GM21447 (cell line): Measurements from ENCODE around the gene OGDHL.
"Not testable (repeated sequence)": the region's sequence is repeated elsewhere in the genome, so short reads cannot be mapped to it uniquely, and the experiment has no call there.

ENCODE experiments used
- ATAC-seq: cut with Tn5 transposase; IDR thresholded peaks from one replicate; pipeline ENCODE4 v1.9.1; 2021; ENCODE audit not compliant: unreplicated experiment

OGDHL gene

DNA sequence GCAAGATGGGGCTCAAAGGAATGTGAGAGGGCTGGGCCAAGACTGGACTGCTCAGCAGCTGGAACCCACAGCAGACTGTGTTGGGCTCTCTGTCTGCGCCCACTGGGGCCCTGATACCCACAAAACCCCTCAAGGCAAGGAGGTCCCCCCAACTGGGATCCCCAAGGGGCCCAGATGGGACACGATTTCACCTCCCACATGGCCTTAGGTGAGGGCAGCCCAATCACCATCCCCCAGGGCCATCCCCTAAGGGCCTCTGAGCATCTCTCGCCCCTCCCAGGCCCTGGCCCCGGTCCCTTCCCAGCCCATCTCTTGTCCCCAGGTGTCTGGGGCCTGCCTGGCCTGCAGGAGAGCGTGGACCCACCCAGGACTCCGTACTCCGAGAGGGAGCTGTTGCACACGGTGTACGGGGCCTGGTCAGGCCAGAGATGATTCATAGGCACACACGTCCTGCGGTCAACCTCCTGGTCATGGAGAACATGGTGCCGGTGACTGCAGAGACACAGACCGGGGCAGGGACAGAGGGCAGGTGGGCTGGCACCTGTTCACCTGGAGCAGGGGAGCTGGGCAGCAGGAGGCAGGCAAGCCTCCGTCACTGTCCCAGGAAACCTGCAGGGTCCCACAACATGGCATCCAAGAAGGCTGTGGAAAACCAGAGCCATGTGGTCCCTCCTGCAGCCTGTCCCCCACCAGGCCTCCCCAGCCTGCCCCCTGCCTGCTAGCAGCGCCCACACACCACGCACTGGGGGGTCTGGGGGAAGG lies 21.6 kb downstream of the OGDHL start:
- no peak for ATAC-seq

GRCh38 chr10:49739426-49739825 lies 22.7 kb downstream of the OGDHL start:
- no peak for ATAC-seq

- ATAC-seq = no peak
Measured at GRCh38 chr10:49738616-49739360, 23.3 kb downstream of the OGDHL start.

DNA sequence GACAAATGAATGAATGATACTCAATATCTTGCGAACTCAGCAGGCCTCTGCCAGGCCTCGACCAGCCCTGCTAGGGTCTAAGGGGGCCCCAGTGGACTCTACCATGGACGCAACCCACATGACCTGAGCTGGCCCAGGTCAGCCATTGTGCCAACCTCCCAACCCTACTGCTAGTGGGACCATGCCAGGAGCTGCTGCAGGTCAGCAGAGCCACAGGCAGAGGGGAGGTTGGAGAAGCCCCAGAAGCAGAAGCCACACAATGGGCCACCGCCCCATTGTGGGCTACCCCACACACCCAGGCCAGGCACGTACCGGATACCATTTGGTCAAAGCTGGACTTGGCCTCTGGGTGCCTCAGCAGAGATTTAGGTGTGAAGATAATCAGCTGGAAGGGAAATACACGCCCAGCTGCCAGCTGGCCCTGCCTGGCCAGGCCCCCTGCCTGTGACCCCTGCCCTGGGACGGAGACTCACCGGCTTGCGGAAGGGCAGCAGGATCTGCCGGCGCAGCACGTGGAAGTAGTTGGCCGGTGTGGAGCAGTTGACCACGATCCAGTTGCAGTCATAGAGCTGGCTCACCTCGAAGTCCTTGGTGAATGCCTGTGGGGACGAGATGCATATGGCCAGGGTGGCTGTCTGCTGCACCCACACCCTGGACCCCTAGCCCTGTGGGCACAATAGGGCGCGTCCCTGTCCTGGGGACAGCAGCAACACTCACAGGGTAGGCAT lies 24.5 kb downstream of the OGDHL start:
- ATAC-seq = no peak

DNA sequence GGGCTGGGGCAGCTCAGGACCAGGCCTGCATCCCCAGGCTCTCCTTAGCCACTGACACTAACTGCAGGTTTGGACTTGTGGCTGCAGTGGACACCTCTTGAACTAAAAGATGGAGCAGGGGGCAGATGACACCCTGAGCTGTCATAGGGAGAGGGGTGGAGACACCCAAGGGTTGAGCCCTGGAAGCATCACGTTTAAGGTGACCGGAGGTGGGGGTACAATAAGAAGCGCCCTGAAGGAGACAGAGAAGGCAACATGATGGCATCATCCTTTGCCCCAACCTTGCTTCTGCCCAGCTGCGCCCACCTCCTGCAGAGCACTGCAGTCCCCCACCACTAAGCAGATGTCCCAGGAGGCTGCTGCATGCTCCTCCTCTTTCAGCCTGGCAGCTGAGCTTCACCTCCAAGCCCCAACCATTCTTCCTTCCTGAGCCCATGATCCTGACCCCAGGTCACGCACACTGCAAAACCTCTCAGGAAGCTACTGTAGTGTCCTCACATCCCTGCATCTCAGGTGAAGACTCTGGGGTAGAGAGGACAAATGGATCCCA lies 25.5 kb downstream of the OGDHL start:
- no peak for ATAC-seq

DNA sequence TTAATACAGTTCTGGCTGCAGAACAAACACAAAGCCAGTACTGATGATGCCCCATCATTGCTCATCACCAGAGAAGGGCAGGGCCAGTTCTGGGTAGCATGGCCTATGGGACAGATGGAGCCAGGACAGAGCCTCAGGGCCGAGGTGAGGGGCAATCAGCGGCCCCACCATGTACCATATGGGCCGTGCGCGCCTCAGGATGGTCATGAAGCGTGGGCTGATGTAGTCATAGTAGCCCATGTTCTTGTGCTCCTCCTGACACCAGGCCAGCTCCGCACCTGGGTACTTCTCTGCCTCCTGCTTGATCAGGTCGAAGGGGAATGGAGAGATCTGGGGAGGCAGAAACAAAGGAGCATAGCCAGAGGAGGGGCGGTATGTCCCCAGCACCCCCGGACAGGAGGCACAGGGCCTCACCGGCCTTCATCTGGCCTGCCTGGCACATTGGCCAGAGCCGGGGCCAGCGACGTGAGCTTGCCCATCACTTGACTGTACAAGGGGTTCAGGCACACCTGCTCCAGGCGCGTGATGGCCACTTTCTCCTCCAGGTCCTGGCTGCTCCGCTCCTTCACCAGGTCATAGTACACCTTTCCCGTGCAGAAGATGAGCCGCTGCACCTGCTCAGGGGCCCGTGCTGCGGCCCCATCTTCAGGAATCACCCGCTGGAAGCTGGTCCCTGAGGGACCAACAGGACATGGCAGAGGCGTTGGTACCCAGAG lies 26.1 kb downstream of the OGDHL start:
- ATAC-seq = no peak

DNA sequence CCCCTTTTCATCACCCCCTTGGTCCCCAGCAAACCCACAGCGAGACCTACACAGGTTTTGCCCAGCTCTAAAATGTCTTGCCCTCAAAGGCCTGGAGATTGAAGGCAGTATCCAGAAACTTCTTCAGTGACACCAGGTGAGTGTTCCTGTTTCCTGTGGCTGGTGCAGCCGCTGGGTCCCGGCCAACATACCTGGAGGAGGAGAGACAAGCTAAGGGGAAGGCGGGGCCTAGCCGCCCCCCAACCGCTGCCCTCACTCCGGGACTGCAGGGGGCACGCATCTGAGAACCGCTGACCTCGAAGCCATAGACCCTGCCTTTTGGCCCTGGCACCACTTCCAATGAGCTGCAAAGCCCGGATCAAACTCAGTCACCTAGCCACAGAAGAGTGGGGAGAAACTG lies 27.0 kb downstream of the OGDHL start:
- ATAC-seq = no peak

DNA sequence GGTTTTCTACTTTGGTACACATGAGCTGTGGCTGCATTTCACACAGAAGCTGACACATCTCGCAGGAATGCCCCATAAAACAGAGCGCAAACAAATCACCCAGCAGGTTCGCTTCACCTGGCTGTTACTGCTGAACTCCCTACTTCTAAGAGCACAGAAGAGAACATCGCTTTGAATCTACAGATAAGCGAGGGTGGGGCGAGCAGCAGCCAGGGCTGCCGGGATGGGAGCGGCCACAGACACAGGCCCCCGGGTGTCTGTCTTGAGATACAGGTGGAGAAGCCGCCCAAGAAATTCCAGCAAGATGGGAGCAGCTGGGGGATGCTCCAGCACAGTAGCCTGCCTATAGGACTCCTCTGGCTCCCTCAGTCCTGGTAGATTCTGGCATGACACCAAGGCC lies 27.4 kb downstream of the OGDHL start:
- no peak for ATAC-seq

- ATAC-seq = no peak
Measured at GRCh38 chr10:49733866-49734265, 28.3 kb downstream of the OGDHL start.

DNA sequence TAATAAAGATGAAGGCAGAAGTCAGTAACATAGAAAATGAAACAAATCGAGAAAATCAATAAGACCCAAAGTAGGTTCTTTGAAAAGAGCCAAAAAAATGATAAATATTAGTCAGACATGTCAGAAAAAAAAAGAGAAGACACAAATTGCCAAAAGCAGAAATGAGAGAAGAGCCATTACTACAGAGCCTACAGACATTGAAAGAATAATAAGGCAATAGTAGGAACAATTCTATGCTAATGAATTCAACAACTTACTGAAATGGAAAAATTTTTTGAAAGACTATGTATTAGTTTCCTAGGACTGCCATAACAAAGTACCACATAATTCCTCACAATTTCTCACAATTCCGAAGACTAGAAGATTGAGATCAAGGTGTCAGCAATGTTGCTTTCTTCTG lies 35.5 kb downstream of the OGDHL start:
- no peak for ATAC-seq

DNA sequence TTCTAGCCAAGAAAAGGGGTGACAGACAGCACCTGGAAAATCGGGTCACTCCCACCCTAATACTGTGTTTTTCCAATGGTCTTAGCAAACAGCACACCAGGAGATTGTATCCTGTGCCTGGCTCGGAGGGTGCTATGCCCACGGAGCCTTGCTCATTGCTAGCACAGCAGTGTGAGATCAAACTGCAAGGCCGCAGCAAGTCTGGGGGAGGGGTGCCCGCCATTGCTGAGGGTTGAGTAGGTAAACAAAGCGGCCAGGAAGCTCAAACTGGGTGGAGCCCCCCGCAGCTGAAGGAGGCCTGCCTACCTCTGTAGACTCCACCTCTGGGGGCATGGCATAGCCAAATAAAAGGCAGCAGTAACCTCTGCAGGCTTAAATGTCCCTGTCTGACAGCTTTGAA lies 47.0 kb downstream of the OGDHL start:
- not testable (repeated sequence) for ATAC-seq

DNA sequence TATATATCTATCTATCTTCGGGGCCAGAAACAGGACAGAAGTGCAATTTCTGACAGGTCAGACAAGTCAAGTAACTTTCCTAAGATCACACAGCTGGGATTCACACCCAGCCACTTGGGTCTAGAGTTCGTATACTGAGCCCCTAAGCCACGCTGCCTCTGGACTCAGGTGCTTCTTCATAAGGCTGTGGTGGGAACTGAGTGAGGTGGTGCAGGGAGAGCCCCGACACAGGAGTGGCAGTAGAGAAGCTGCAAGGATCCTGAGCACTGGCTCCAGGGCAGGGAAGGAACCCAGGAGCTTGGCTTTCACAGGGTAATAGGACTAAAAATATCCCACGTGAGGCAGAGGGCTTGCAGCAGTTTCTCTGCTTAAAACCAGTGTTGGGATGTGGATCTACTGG lies 48.9 kb downstream of the OGDHL start:
- no peak for ATAC-seq

DNA sequence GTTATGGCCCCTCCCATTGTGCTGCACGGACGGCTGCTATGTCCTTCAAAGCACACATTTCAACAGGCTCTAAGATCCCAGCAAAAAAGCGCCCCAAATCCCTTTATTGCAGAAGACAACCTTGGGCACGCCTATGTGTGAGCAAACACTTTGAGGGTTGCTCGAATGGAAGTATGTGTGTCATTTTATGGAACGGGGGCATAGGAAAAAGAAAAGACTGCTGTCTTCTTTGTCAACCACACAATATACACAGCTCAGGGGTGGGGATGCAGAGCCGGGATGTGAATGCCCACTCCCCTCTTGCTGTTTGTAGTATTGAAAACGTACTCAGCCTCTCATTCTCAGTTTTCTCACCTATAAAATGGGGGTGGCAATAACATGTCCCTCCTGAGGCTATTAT lies 50.6 kb downstream of the OGDHL start:
- ATAC-seq = no peak

- no peak for ATAC-seq
Measured at GRCh38 chr10:49710966-49711365, 51.2 kb downstream of the OGDHL start.

DNA sequence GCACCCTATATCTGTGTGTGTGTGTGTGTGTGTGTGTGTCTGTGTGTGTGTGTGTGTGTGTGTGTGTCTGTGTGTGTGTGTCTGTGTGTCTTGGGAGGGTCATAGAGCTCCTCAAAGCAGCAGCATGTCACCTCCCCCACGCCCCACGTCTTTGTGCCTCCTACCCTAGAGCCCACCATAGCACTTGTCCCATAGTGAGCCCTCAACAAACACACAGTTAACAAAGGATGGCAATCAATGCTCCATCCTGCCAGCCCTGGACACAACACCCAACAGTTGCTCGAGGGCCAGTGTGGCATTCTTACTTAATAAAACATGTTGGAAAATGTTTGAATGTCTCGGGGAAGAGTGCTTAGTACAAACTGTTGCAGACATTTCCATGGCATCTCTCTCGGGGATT lies 52.2 kb downstream of the OGDHL start:
- no peak for ATAC-seq

DNA sequence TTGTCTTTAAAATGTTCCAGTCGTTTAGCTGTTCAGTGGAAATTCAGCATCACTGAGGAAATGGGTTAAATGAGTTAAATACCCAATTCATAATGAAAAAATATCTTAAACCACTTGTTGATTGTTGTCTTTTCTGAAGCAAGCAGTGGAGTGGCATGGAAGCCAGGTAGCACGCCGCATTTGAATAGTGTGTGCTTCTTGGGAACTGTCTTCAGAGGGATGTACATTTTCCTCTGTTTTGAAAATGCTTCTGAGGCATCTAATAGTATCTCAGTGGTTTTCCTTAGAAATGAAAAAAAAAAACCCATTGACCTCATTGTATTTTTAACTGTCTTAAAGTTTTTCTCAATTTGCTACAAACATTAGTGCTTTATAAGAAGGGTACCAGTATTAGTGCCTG lies 54.5 kb downstream of the OGDHL start:
- ATAC-seq = no peak

DNA sequence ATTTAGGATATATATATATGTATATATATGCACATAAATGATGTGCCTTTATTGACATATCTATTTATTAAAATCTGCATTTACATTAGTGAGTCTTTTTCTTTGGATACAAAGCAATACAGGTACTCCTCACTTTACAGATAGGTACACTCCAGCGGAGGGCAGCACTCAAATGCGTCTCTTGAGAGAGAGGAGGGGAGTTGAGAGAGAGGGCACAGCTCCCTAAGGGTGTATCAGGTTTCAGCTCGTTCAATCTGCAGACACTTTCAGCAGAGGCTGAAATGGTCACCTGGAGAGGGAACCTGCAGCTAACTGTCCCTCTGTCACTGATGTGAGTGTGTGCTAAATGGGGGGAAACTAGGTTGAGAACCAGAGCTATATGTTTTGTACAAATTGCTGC lies 61.1 kb downstream of the OGDHL start:
- no peak for ATAC-seq

DNA sequence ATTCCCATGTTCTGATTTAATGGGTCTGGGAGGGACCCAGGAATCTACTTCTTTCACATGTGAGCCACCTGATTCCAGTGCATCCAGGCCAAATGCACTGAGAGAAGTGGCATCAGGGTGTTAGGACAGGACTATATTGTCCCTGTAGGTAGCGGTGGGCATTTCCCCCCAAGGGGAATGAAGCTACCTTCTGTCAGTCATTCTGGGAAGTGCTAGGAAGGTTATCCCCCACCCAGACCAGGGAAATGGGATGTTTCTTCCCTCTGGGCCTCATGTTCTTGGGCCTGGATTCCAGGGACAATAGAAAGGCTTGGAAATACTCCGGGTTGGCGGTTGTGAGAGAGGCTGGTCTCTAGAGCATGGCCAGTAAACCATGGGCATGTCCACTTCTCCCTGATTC lies 61.9 kb downstream of the OGDHL start:
- no peak for ATAC-seq

GRCh38 chr10:49698679-49699078 lies 63.4 kb downstream of the OGDHL start:
- no peak for ATAC-seq

- ATAC-seq = no peak
Measured at GRCh38 chr10:49696311-49696710, 65.8 kb downstream of the OGDHL start.

DNA sequence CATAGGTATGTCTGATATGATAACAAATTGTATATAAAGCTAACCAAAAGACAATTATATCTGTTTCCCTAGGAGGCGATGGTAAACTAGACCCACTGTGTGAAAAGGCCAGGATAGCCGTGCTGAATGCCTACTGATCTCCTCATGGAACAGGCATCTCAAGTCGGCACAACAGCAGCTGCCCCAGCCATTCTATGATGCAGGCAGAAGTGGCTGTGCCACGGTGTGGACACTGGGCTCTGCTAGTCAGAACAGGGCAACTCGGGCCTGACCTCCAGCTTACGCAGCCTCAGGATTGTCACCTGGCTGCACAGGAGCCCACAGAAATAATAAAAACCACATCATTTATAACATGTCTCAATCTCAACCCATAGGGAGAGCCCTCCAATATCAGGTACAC lies 67.7 kb downstream of the OGDHL start:
- ATAC-seq = no peak
